DMS53 (cell line): Measurements from ENCODE around the gene PPFIA2.
A peak's percentile ranks its signal among the peaks of the same experiment; 100 is the strongest.
"Not testable (repeated sequence)": the region's sequence is repeated elsewhere in the genome, so short reads cannot be mapped to it uniquely, and the experiment has no call there.

ENCODE experiments used
- DNase-seq: peaks from one replicate; lab custom pipeline; 2025; lab: John Stamatoyannopoulos, UW

Gene PPFIA2

DNA sequence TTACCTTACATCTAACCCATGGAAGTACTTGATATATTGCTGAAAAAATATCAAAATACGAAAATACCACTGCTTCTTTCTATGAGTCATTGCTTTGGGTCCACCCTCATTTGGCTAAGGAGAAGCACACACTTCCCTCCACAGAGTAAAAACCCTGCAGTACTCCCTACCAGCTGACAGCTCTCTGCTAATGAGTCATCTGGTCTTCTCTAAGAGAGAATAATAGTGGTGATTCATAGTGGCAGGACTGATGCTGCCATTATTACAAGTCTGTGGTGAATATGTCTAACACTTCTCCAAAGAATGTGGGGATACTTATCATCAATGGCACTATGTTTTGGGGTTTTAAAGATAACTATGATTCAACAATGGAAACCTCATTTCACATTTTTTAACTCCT lies 90.7 kb downstream of the PPFIA2 start:
- DNase-seq, result peak; percentile 92

DNA sequence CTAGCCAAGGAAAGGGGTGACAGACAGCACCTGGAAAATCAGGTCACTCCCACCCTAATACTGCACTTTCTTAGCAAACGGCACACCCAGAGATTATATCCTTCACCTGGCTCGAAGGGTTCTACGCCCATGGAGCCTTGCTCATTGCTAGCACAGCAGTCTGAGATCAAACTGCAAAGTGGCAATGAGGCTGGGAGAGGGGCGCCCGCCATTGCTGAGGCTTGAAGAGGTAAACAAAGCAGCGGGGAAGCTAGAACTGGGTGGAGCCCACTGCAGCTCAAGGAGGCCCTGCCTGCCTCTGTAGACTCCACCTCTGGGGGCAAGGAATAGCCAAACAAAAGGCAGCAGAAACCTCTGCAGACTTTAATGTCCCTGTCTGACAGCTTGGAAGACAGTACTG lies 99.8 kb downstream of the PPFIA2 start:
- not testable (repeated sequence) for DNase-seq

DNA sequence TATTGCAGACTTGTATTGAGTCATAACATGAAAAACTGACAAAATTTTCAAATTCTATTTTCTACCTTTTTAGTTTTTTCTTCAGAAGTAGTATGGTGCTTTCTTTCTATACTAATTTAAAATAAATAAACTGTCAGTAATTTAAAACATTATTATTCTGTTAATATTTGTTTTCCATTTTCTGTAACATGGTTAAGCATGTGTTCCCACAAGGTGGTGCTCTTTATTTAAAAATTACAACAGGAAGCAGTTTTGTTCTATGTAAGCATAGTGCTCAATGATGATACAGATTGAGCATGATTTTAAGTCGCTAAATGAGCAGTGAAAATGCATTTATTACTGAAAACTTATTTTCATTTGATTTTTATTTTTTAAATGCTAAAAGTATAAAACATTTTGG lies 114.6 kb downstream of the PPFIA2 start:
- DNase-seq, result peak; percentile 91

DNA sequence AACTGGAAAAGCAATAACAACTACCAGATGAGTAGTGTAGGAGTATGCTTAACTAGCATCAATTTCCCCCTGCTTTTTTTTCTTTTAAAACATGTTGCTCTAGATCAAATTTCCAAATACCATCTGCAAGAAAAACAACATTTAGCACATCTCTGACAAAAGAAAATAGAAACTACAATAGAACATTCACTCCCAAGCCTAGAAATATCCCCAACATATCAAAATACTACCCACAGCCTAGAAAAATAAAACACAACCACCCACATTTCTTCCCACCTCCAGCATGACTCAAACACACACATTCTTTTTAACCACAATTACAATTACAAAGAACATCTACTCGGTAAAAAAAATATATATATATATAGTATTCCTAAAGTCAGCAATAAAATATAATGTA lies 120.0 kb downstream of the PPFIA2 start:
- DNase-seq, result no peak

DNA sequence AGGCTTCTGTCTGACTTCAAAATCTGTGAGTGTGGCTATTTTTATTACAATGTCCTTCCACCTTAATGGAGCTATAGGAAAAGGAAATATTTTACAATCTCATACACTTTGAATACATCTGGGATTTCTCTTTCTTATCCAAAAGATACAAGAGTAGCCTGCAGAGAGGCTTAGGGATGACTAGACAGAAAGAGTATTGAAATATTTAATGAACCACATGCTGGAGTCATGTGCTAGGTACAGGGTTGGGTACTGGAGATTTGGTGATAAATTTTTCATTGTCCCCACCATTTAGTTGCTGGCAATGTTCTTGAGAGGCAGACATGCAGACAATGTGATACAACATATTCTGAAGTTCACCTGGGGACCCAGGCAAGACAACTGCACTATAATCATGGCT lies 126.0 kb downstream of the PPFIA2 start:
- DNase-seq, result no peak

DNA sequence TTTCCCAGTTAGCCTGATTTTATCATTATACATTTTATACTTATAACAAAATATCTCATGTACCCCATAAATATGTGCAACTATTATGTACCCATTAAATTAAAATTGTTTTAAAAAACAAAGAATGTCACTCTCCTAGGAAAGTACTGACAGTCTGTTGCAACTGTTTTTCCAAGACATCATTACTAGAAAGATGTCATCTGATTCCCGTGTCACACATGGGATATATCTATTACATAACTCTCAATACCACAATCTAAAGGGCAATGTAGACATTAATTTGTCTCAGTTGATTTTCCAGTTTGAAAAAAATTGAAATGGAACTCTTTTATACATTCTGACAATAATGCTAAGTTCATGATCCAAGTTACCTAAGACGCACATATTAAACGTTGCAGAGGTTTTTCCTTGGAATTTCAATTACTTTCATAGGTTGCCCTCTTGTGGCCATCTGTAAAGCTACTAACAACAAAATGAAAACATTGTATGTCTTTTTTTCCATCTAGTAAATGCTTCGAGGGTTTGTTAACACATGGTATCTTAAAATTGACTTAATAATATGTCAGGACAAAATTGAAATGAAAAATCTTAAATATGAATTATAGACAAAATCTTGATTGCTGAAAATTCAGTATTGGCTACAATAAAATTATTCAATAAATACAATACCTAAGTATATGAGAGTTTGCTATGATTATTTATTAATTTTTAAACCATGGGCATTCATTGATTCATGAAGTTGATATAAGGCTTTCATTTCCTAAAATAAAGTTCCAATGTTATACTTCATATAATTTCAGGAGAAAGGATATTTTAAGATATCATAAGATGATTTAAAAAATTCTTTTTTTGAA lies 131.6 kb downstream of the PPFIA2 start:
- peak; percentile 91 for DNase-seq

DNA sequence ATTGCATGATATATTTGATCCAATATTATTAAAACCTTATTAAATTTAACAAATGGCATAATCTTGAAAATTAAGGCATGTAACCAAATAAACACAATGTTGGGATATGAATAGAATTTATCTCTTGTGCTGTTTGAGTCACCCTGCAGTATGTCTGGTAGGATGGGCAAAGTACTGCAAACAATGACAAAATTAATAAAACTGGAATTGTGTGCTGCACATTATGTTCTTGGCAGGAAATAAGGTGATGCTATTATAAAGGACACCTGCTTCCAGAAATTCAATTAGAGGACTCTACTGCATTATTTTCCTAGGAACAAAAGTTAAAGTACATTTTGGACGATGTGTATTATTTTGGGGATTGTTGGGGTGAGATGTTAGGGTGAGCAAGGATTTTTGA lies 132.7 kb downstream of the PPFIA2 start:
- DNase-seq, result no peak

DNA sequence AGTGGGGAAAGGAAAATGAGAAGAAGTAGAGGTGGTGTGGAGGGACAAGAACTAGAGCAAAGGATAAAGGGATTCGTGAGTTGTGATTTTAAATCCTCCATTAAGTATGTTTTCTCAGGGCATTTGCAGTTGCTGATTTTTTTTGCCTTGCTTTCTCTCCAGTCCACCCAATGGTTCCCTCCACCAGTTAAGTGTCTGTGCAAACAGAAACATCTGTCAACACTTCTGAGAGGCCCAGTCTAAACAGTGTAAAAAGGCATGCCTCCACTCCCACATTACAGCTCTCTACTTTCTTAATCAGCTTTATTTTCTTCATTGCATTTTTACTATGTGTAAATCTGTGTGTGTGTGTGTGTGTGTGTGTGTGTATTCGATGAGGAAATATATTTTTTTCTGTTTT lies 141.2 kb downstream of the PPFIA2 start:
- DNase-seq, result peak; percentile 97

DNA sequence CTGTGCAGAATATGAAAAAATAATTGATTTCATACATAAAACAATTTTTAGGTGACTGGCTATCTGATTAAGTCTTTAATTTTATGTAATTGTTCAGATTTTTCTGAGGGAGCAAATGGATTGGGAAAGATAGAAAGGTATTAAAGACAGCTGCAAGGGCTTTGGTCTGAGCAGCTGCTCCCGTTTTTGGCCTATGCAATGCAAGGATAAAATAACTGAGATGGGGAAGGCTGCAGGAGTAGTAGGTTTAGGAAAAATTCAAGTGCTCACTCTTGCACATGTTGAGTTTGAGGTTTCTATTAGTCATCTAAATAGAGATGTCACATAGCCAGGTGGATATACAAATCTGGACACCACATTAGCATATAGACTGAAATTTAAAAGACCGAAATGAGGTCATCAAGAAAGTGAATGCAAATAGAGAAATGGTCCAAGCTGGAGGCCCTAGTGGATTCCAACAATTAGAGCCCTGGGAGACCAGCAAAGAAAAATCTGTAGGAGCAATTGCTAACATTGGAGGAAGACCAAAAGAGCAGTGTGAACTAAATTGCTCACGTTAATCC lies 144.0 kb downstream of the PPFIA2 start:
- DNase-seq, result no peak

DNA sequence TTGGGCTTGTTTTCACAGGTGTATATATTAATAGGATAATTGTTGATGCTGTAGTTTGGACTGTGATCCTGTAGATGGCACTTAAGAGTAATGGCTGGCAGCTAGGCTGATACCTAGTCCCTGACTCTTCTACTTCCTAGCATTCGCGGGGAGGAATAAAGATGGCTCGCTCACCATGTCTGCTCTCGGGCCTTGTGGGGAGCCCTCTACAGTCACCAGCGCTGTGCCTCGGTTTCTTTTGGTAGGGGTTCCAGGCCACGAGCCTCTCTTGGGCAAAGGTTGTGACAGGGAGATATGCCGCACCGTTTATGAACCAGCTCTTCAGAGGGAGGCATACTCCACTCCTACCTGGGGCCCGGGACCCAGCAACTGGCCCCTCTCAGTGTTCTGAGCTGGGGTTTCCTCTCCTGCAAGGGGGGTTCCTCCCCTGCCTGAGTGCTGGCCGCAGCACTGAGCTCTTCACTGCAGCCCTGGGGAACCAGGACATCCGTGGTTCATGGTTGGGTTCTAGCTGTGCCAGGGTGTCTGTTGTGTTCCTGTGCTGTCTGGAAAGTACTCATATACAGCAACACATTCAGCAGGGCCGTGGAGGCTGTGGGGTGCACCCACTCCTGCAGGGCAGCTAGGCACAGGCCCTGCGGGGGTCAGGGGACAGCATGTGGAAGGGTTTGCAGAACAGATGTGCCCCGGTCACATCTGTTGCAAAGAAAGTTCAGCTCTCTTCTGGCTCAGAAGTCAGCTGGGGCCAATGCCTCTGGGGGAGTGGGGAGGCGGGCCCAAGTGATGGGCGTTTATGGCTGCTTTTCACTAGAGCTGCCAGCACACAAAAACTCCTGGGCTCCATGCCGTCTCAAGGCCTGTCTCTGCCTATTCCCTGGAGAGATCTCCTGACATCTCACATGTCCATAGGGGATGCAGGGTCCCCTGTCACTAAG lies 147.9 kb downstream of the PPFIA2 start:
- DNase-seq, result peak; percentile 91

DNA sequence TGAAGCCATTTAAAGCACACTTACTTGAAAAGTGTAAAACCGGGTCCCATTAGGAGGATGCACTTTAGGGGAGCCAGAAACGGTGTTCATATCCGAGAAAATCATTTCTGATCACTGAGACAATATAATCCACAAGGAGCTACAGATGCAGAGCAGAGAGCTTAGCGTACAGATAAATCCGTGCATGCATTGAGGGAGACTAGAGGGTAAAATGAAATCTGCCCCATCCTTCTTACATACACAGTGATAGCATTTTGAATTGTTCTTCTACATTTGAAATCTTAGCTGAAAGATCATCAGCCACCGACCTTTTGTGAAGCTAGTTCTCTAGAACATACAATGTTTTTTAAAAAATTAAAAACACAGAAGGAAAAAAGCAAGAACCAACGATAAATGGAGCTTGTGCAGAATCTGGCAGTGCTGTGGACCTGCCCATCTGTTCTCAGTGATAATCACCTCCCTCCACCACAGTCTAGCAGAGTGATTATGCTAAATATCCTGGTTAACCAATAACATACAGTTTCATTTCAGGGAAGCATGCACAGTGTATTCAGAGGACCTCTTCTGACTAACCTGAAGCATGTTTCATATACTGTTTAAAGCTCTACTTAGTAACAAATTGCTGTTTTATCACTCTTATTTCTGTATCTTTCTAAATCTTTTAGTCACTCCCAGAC lies 161.1 kb downstream of the PPFIA2 start:
- DNase-seq, result peak; percentile 96

DNA sequence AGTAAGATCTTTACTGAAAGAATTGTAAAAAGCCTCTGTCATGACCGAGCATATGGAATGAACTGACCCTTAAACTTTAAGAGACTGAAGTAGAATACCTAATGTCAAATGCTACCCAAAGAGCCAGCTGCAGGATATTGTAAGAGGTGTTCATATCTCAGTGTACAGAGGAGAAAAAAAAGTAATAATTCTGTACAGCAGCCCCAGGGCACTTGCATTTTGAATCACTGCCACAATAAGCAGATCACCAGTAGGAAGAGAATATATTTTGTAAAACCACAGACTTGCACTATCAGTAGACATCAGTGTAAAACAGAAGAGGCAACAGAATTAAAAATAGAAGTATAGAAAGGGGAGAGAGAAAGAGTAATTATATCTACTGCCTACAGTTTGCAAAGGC lies 162.6 kb downstream of the PPFIA2 start:
- DNase-seq, result peak; percentile 66

DNA sequence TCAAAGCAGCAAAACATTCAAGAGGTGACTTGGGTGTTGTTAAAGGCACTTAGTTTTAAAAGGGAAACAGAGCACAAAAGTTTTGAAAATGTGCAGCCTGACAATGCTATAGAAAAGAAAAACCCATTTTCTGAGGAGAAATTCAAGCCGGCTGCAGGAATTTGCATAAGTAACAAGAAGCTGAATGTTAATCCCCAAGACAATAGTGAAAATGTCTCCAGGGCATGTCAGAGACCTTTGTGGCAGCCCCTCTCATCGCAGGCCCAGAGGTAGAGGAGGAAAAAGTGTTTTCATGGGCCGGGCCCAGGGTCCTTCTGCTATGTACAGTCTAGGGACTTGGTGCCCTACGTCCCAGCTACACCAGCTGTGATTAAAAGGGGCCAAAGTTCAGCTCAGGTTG lies 167.9 kb downstream of the PPFIA2 start:
- no peak for DNase-seq

DNA sequence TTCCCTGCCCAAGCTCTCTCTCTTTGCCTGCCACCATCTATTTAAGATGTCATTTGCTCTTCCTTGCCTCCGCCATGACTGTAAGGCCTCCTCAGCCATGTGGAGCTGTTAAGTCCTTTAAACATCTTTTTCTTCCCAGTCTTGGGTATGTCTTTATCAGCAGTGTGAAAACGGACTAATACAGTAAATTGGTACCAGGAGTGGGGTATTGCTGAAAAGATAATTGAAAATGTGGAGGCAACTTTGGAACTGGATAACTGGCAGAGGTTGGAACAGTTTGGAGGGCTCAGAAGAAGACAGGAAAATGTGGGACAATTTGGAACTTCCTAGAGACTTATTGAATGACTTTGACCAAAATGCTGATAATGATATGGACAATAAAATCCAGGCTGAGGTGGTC lies 168.4 kb downstream of the PPFIA2 start:
- not testable (repeated sequence) for DNase-seq

DNA sequence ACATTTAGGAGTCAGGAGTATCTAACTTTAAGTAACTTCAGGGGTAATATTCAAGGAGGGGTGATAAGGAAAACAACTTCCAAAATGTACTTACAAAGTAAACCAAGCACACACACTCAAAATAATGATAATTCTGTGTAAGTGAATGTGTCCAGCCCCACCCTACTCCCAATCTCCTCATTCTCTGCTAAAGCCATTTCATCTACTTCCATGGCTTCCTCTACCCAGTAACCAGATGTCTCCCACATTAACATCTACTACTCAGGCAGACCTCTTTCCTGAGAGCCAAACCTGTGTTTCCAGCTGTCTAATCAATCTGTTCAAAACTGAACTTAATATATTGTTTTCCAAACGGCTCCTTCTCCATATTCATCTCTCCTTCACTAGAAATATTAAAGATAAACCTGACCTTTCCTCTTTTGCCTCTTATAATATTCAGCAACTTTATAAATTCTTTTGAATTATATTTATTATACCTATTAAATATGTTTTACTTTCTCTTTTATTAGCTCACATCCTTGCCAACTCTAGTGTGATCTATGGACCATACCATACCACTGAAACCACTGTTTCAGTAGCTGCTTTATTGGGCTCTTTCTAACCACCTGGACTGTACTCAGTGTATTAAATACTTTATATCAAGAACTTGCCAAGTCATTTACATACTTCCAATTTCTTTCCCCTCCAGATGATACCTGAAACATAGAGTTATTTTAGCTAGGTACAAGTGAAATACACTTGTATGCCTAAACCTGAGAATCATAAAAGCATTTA lies 170.7 kb downstream of the PPFIA2 start:
- peak; percentile 17 for DNase-seq

DNA sequence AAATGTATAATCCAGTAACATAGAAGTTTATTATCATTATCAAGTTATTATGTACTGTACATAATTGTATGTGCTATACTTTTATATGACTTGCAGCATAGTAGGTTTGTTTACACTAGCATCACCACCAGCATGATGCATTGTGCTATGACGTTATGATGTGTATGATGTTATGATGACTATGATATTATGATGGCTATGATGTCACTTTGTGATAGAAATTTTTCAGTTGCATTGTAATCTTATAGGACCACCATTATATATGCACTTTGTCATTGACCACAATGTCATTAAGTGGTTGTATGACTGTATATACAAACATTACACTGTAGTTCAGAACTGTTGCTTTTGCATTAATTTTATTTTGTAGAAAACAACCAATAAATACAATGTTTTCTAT lies 173.4 kb downstream of the PPFIA2 start:
- DNase-seq, result no peak

DNA sequence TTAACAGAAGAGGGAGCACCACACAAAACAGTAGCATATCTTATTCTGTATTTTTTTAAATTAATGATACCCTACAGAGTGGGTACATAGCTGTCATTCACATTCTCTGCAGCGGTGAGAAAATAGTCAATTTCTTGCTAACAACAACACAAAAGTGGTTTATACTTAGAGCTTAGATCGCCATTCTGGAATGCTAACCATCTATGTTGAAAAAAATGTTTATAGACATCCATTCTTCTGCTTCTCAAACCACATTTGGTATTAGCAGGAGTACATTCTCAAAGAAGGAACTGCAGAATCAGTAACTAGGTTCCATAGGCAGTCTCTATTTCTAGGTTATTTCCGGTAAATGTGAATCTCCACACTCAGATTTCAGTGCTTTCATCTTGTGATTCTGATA lies 185.9 kb downstream of the PPFIA2 start:
- DNase-seq, result no peak

DNA sequence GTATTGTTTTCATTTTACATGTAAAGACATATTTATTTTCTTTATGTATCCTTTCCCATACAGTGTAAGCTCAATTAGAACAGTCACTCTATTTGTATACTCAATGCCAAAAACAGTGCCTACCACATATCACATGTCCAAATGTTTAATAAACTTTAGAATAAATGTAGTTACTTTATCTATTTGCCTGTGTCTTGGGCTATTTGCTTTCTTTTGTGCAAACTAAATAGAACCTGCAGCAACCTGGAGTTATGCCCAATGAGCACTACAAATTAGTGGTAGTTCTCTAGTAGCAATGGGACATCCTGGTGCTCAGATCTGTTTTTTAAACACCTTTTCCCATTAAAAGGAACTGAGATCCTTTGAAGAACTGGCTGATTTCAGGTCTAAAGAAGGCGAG lies 186.7 kb downstream of the PPFIA2 start:
- DNase-seq, result no peak

DNA sequence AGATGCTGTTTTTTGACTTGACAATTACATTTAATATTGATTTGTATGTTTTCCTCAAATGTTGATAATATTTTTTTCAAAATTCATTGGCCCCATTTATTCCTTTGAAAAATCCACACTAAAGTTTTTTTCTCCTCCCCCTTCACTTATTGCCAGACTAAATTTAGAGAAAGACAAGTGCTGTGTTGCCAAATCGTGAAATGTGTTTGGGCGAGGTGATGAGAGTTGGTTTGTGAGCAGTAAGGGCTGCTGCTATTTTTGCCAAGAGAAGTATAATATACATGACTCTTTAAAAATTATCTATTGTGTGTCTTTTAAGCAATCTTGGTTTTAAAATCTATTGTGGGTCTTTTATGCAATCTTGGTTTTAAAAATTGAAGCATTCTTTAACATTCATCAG lies 188.9 kb downstream of the PPFIA2 start:
- DNase-seq, result no peak

DNA sequence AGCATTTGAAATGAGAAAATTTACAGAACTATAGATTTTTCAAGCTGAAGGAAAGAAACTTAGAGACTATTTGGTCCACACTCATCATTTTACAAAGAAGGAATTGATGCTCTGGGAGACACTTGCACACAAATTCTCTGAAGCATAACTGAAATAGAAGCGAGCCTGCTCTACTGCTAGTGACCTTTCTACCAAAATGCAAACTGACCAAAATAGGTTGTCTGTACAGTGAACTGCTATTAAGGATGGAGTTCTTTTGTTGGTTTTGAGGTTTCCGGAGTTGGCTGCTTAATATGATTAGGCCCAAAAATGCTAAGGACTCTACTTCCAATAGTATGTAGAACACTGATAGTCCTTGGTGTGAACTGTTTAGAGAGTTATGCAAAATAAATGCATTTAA lies 194.9 kb downstream of the PPFIA2 start:
- DNase-seq, result no peak

DNA sequence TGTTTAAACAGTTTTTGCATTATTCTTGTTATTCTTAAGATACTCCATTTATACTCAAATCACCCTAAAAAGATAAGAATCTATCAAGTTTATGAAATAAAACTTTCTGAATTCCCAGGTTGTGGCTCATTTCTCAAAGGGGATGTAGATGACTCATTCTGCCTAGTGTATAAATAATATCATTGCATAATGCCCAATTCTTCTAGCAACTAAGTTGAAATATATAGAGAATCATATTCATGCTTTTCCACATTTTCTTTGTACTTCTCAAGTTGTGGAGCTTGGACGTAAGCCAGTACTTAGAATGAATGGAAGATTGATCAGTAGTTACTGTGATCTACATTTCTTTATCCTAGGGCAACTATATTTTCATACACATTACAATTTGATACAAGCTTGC lies 201.1 kb downstream of the PPFIA2 start:
- DNase-seq, result no peak
